B cell (primary cell): ENCODE measurements around the gene RABGAP1.

Experiments used
- EZH2 ChIP-seq: IDR thresholded peaks from 2 replicates; pipeline ENCODE4 v1.6.1; 2012; ENCODE audit warnings: borderline replicate concordance, low read depth, mild to moderate bottlenecking, moderate library complexity, low read length; ENCODE audit not compliant: insufficient read depth, poor library complexity, severe bottlenecking
- TF ChIP-seq, protein P1 (sequence below): fragments of 200-600 bp; IDR thresholded peaks from one replicate; pipeline ENCODE4 v1.8.0; 2022; ENCODE audit warnings: antibody characterized with exemption, mild to moderate bottlenecking

DNA sequence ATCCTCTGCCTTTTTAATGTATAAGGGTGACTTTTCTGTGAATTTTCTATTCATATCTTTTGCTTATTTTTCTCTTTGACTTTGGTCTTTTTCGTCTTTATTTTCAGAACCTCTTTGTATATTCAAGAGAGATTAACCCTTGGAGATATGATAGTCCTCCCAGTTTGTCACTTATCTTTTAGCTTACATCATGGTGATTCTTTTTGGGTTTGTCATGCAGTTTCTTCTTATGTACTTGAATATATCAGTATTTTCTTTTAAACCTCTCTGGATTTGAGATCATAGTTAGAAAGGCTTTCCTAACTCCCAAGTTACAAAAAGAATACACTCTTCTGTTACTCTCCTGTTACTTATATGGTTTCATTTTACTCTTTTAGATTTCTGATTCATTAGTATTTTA, 65.1 kb downstream of the RABGAP1 start:
- TF ChIP-seq, protein P1, sequence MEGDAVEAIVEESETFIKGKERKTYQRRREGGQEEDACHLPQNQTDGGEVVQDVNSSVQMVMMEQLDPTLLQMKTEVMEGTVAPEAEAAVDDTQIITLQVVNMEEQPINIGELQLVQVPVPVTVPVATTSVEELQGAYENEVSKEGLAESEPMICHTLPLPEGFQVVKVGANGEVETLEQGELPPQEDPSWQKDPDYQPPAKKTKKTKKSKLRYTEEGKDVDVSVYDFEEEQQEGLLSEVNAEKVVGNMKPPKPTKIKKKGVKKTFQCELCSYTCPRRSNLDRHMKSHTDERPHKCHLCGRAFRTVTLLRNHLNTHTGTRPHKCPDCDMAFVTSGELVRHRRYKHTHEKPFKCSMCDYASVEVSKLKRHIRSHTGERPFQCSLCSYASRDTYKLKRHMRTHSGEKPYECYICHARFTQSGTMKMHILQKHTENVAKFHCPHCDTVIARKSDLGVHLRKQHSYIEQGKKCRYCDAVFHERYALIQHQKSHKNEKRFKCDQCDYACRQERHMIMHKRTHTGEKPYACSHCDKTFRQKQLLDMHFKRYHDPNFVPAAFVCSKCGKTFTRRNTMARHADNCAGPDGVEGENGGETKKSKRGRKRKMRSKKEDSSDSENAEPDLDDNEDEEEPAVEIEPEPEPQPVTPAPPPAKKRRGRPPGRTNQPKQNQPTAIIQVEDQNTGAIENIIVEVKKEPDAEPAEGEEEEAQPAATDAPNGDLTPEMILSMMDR = no peak
- no peak for TF ChIP-seq EZH2
